ENCODE data around the gene ACSM2B.

DNA sequence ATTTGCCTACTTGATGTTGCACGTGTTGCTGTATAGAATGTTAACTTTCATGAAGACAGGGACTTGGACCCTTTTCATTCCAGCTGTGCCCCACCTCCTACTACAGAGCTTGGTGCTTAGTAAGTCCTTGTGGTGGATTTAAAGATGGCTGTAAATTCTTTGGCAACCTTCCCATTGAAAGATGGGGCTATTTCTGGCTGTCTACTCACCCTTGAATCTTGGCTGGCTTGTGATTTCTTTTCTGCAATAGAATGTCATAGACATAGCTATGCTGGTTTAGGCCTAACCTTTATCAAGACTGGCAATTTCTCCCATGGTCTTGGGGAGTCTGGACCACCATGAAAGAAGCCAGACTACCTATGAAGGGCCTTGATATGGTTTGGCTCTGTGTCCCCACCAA is 65.8 kb downstream of the ACSM2B start:
- TF ChIP-seq, protein P1, sequence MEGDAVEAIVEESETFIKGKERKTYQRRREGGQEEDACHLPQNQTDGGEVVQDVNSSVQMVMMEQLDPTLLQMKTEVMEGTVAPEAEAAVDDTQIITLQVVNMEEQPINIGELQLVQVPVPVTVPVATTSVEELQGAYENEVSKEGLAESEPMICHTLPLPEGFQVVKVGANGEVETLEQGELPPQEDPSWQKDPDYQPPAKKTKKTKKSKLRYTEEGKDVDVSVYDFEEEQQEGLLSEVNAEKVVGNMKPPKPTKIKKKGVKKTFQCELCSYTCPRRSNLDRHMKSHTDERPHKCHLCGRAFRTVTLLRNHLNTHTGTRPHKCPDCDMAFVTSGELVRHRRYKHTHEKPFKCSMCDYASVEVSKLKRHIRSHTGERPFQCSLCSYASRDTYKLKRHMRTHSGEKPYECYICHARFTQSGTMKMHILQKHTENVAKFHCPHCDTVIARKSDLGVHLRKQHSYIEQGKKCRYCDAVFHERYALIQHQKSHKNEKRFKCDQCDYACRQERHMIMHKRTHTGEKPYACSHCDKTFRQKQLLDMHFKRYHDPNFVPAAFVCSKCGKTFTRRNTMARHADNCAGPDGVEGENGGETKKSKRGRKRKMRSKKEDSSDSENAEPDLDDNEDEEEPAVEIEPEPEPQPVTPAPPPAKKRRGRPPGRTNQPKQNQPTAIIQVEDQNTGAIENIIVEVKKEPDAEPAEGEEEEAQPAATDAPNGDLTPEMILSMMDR (IDR thresholded peaks at IDR 0.05; ENCODE audit: low read depth, low read length, poor library complexity, severe bottlenecking) = no peak
- no peak for TF ChIP-seq EZH2phosphoT487 (IDR thresholded peaks at IDR 0.05; ENCODE audit: borderline replicate concordance, low read length)
